Stimulated activated CD4-positive, alpha-beta T cell treated with anti-CD3 and anti-CD28 coated beads, Interleukin-4, amount 100 ng/mL, for 4 hours (primary cell): ENCODE results near the gene GPR132.
A peak's percentile ranks its signal among the peaks of the same experiment; 100 is the strongest.
"Not testable (repeated sequence)": the region's sequence is repeated elsewhere in the genome, so short reads cannot be mapped to it uniquely, and the experiment has no call there.

ENCODE experiments used
- DNase-seq, 2 experiments: peaks; one replicate each; pipeline ENCODE4 v3.0.0-alpha.2; 2020

GPR132 gene

DNA sequence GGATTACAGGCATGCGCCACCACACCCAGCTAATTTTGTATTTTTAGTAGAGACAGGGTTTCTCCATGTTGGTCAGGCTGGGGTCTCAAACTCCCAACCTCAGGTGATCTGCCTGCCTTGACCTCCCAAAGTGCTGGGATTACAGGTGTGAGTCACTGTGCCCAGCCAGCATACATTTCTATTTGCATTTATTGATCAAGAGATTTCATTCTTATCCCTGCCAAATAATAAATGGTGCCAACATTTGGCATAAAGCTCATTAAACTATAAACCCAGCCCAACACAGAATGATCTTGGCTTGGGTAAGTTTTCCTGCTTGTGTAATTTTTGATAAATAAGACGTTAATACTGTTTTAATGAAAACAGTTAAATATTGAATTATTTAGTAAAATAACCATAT lies 29.6 kb downstream of the GPR132 start:
- DNase-seq: not testable (repeated sequence)

DNA sequence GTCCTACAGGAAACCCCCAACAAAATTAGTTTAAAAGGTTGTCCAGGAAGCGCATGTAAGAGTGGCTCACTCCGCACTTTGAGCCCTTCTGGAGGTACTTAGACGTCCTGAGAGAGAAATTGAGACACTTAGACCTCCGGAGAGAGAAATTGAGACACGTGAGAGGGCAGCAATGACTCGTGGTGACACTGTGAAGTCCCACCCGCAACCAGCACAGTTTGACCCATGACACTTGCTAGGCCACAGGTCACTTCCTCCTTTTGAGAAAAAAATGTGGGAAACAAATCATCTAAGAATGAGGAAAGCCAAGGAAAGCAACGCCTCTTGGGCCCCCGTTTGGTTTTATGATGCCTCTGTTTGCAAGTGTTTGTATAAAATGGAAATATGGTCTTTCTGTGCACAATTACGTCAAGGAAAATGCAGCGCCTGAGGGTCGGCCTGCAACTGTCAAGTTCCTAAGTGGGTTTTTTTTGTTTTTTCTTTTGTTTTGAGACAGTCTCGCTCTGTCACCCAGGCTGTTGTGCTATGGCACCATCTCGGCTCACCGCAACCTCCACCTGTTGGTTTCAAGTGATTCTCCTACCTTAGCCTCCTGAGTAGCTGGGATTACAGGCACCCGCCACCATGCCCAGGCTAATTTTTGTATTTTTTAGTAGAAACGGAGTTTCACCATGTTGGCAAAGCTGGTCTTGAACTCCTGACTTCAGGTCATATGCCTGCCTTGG lies 30.8 kb downstream of the GPR132 start:
- no peak for DNase-seq

DNA sequence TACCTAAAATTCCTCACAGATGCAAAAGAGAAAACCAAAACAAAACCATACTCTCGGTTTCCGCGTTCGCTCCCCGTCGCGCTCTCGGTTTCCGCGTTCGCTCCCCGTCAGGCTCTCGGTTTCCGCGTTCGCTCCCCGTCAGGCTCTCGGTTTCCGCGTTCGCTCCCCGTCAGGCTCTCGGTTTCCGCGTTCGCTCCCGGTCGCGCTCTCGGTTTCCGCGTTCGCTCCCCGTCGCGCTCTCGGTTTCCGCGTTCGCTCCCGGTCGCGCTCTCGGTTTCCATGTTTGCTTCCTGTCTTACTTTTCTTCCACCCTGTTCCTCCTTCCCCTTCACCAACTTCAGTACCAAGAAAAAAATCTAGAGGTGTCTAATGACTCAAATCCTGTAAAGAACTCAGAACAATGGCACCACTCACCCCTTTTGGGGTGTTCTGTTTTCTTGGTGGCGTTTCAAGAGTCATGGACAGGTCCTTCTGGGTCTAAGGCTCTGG lies 31.8 kb downstream of the GPR132 start:
- not testable (repeated sequence) for DNase-seq

DNA sequence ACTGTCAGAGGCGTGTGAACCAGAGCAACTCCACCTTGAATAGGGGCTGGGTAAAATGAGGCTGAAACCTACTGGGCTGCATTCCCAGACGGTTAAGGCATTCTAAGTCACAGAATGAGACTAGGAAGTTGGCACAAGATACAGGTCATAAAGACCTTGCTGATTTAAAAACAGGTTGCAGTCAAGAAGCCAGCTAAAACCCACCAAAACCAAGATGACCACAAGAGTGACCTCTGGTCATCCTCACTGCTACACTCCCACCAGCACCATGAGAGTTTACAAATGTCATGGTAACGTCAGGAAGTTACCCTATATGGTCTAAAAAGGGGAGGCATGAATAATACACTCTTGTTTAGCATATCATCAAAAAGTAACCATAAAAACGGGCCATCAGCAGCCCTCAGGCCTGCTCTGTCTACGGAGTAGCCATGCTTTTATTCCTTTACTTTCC lies 32.8 kb downstream of the GPR132 start:
- not testable (repeated sequence) for DNase-seq

DNA sequence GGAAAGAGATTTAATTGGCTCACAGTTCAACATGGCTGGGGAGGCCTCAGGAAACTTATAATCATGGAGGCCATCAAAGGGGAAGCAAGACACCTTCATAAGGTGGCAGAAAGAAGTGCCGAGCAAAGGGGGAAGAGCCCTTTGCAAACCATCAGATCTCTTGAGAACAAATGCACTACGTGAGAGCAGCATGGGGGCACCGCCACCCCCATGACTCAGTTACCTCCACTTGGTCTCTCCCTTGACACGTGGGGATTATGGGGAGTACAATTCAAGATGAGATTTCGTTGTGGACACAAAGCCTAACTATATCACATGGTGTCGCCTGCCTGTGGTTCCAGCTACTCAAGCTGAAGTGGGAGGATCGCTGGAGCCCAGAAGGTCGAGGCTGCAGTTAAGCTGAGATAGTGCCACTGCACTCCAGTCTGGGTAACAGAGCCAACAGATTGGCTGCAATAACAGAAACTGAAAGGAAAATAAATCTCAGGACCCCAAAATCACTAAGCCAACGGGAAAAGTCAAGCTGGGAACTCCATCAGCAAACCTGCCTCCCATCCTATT lies 34.3 kb downstream of the GPR132 start:
- DNase-seq: no peak

DNA sequence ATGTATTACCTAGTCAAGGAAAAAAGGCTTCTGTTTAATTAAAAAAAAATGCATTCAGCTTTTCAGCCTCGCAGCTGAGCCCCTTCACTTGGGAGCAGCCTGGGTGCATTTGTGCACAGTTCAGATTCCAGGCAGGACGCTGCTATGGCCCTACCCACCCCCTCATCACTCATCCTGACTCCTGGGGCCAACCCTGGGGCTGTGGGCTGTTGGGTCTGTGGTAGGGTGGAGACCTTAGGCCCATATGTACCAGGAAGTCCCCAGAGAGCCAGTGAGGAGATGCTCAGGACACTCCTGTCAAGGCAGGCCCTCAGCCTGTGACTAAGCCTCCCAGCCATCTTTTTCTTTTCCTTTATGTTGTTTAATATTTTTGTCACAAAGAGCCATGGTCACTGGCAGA lies 35.0 kb downstream of the GPR132 start:
- no peak for DNase-seq

DNA sequence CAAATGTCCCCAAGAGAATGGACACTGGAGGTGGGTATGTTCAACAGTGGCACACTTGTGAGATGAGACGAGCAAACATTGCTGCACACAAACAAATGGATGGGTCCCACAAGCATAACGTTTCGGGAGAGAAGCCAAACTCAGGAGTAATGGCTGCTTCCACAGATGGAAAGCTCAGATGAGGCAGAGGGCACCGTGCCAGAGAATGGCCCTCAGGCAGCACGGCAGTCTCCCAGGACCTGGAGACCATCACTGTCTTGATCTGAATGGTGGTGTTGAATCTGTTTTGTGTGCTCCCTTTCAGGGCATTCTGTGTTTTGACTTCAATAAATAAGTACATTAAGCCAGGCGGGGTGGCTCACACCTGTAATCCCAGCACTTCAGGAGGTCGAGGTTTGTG lies 35.8 kb downstream of the GPR132 start:
- no peak for DNase-seq

DNA sequence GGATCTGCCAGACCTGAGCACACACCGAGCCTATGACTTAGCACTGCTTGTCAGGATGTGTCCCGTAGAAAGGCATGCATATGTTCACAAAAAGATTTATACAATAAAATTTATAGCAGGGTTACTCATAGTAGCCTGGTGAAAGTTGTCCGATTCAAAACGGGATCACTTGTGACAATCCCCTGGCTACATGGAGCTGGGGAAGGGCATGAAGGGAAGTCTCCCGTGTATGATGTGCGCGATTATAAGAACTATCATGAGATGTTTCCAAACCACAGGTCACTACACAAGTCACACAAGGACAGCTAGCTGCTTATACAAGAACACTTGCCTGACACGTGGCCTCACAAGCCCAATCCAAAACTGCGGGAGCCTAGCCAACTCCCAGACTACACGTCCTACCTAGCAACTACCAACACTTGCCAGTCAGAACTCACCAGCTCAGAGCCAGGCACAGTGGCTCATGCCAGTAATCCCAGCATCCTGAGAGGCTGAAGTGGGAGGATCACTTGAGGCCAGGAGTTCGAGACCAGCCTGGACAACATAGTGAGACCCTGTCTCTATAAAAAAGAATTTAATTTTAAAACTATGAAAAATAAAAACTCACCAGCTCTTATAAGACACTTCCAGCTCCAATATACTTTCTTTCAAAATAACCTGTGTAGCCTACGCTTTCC lies 36.8 kb downstream of the GPR132 start:
- DNase-seq: no peak

DNA sequence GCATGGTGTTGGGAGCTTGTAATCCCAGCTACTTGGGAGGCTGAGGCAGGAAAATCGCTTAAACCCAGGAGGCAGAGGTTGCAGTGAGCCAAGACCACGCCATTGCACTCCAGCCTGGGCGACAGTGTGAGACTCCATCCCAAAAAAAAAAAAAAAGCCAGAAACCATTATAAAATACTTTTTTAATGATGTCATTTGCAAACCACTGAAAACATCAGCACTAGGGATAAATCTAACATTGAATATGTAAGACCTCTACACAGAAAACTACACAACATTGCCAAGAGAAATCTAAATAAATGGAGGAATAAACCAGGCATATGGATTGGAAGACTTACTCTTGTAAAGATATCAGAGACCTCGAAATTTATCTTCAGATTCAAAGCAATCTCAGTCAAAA lies 37.5 kb downstream of the GPR132 start:
- not testable (repeated sequence) for DNase-seq

DNA sequence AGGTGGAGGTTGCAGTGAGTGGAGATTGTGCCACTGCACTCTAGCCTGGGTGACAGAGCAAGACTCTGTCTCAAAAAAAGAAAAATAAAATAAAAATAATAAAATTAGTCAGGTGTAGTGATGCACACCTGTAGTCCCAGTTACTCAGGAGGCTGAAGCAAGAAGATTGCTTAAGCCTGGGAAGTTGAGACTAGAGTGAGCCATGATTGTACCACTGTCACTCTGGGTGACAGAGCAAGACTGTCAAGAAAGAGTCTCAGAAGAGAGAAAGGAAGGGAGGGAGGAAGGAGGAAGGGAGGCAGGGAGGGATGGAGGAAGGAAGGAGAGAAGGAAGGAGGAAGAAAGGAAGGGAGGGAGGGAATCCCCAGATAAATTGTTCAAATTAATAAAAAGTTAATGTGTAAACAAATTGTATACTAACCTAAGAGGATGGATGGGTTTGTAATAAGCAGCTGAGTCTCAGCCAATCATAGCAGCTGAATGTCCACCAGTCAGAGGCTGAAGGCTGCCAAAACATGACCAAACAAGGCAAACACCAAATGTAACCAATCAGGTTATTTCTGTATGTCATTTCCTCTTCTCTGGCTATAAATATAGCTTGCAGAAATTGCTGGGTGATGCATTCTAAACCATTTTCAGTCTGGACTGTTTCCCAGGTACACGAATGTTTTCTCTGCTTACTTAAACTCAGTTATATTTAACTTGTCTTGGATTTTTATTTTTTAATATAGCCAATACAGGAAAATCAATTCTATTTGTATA lies 38.2 kb downstream of the GPR132 start:
- DNase-seq: no peak

DNA sequence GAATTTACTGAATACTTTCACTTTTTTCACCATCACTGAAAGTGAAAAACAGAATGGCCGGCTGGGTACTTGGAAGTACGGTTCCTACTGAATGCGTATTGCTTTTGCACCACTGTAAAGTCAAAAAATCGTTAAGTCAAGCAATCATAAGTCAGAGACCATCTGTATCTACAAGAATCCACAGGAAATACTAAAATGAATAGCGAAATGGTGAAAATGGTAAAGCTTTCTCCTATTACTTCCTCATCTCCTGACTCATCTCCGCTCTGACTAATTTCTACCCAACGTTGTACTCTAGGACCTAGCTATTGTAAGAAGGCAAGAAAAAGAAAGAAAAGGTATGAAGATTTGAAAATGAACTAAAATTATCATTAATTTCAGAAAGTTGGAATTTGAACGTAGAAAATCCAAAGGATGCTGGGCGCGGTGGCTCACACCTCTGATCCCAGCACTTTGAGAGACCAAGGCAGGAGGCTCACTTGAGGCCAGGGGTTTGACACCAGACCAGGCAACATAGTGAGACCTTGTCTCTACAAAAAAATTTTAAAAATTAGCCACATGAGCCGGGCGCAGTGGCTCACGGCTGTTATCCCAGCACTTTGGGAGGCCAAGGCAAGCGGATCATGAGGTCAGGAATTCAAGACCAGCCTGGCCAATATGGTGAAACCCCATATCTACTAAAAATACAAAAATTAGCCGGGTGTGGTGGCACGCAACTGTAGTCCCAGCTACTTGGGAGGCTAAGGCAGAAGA lies 39.0 kb downstream of the GPR132 start:
- DNase-seq: no peak

DNA sequence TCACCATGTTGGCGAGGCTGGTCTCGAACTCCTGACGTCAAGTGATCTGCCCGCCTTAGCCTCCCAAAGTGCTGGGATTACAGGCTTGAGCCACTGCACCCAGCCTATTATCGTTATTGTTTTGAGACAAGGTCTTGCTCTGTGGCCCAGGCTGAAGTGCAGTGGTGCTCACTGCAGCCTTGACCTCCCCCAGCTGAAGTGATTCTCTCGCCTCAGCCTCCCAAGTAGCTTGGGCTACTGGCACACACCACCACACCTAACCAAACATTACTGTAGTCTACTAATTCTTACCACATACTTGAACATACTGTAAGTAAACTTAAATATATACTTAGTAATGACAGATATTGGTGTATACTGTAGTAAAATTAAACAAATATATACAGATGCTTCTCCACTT lies 39.8 kb downstream of the GPR132 start:
- DNase-seq: no peak

DNA sequence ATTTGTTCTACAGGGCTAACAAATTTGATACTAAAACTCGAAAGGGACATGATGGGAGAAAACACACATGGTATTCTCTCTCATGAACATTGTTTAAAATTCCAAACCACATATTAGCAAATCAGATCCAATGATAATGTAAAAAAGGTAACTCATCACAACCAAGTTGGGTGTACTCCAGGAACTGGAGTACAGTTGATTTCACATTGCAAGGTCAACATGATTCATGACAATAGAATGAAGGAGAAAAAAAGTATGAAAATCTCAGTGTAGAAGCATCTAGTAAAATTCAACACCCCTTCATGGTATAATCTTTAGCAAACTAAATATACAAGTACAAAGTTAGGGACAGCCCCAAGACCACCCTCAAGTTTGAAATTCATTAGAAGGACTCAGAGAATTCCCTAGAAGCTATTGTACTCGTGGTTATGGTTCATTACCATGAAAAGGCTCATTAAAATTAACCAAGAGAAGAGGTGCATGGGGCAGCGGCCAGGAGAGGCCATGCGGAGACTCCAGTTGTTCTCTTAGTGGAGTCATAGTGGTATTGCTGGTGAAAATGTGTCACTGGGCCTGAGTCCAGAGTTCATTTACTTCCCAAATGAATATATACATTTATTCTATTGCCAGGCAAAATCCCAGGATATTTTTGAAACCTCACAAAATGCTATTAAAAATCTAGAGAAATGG lies 41.3 kb downstream of the GPR132 start:
- no peak for DNase-seq

DNA sequence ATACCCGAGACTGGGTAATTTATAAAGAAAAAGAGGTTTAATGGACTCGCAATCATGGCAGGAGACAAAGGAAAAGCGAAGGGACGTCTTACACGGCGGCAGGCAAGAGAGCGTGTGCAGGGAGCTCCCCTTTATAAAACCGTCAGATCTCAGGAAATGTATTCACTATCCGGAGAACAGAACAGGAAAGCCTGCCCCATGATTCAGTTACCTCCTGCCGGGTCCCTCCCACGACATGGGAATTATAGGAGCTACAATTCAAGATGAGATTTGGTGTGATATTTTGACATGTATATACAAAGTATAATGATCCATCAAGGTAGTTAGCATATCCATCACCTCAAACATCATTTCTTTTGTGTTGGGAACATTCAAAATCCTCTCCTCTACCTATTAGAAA lies 42.1 kb downstream of the GPR132 start:
- no peak for DNase-seq

DNA sequence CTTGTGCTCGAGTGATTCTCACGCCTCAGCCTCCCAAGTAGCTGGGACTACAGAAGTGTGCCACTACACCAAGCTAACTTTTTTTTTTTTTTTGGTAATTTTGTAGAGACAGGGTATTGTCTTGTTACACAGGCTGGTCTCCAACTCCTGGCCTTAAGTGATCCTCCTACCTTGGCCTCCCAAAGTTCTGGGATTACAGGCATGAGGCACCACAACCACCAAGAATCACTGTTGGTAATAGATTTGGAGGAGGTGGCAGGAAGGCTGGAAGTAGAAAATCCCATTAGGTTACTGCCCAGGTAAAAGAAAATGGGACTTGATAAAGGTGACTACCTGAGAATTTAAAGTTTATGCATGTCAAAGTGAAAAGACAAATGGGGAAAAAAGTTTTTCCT lies 43.0 kb downstream of the GPR132 start:
- DNase-seq: no peak

DNA sequence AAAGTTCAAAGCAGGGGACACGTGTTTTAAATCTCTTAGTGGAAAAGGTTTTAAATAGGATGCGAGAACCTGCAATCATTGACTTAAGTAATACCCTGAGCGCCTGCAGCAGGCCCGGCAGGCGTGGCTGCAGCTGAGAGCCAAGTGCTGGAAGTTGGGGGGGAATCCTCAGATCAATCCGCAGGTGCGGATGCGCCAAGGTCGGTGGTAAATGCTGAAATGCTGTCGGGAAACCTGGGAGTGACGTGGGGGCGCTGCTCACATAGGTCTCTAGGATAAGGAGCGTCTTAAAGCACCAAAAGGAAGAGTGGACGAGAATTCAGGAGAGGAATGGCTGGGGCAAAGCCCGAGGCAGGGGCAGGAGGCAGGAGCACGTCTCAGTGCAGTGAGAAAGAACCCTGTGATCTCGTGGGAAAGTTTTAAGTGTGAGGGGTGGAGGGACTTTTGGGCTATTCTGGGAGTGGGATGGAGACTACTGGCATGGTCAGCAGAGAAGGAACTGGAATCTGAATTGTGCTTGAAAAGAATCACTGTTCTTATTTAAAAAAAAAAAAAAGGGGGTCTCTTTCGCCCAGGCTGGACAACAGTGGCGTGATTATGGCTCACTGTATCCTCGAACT lies 43.5 kb downstream of the GPR132 start:
- DNase-seq: peak; percentile 35 to 41

DNA sequence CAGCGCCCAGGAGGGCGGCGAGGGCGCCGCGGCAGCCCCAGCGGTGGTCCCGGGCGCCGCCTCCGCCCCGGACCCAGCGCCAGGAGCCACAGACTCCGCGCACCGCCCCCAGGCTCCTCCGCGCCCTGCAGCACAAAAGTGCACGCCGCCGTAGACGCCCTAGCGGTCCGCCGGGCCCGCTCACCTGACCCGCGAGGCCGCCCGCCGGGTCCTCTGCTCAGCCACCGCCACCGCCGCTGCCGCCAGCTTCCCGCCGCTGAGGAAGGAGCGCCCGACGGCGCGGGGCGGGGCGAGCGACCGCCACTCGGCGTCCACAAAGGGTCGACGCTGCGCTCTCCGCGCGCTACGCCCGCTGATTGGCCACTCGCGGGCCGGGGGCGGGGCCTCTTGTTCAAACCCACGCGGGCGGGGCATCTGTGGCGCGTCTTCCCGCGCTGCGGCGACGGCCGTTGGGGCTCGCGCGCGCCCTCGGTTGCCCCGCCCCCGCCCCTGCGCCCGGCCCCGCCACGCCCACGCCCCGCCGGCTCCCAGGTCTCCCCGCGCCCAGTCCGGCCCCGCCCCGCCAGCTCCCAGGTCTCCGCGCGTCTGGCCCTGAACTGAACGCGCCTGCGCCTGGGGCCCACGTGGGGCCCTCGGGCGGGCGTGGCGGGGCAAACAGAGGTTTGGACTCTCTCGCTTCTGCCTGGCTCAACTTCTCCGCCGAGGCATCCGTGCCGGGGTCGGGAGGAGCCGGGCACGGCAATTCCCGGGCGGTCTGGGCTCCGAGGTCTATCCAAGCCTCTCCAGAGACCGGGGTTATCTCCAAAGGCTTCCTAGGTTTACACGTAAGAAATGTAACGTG lies 44.2 kb downstream of the GPR132 start, which contains the start of gene CDCA4:
Gene CDCA4, minus strand, starts transcription at position 269 of the 841 bp plus-strand sequence. CDS start 9,154 bp downstream, outside the sequence.
- DNase-seq: peak; percentile 97 to 99

DNA sequence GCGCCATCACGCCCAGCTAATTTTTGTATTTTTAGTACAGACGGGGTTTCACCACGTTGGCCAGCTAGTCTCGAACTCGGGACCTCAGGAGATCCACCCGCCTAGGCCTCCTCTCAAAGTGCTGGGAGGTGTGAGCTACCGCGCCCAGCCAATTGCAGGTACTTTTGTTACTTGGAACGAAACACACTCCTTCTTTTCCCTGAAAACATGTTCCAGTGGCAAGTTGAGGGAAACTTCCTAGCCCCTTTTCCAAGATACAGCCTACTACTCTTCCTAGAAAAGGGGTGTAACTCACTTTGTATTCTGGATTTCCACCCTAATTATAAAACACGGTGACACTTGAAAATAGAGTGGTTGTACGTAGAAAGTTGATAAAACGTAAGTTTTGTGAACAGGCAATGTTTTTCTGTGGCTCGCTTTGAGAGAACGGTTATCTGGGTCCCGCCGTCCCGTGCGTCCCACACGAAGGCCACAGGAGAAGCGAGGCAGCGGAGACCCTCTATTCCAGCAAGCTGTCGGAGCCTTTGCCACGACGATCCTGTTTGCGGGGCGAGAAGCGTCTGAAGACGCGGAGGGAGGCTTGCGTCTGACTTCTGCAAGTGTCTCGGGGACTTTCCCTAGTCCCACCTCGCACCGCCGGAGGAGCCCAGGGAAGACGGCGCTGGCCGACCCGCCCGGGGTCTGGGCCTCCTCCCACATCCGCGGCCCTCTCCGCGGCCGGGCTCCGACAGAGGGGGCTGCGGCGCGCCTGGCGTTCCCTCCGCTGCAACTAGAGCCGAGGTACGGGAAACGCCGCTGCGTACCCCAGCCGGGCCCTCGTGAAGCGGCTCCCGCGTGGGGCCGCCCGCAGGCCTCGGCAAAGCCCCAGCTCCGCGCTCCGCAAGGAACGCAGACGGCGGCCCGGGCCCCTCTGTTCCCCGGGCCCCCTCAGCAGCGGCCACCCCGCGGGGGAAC lies 45.1 kb downstream of the GPR132 start:
- peak; percentile 51 for DNase-seq

DNA sequence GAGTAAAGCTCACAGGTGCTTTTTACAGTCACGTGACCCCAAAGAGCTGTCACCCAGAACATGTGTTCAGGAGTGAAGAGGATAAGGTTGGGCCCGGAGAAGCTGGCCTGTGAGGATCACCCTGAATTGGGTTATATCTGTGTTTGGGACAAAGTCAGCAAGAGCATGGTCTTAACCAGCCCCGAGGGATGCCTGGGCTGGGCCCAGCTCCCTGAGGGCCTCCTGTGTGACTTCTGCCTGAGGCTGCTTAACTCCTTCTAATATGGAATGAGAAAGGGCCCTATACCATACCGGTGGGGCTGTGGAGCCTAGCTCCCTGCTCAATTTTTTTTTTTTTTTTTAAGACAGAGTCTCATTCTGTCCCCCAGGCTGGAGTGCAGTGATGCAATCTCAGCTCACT lies 46.8 kb downstream of the GPR132 start:
- no peak for DNase-seq
